Stimulated activated CD4-positive, alpha-beta T cell treated with anti-CD3 and anti-CD28 coated beads, Interleukin-15, amount 100 ng/mL, for 48 hours (primary cell): ENCODE data around the gene UFSP1.
A peak's percentile ranks its signal among the peaks of the same experiment; 100 is the strongest.
"Not testable (repeated sequence)": the region's sequence is repeated elsewhere in the genome, so short reads cannot be mapped to it uniquely, and the experiment has no call there.

Source experiments
- DNase-seq, 2 donors: peaks; one replicate each; pipeline ENCODE4 v3.0.0-alpha.2; 2020; ENCODE audit warnings: low read depth in 2 of 2

The UFSP1 gene

DNA sequence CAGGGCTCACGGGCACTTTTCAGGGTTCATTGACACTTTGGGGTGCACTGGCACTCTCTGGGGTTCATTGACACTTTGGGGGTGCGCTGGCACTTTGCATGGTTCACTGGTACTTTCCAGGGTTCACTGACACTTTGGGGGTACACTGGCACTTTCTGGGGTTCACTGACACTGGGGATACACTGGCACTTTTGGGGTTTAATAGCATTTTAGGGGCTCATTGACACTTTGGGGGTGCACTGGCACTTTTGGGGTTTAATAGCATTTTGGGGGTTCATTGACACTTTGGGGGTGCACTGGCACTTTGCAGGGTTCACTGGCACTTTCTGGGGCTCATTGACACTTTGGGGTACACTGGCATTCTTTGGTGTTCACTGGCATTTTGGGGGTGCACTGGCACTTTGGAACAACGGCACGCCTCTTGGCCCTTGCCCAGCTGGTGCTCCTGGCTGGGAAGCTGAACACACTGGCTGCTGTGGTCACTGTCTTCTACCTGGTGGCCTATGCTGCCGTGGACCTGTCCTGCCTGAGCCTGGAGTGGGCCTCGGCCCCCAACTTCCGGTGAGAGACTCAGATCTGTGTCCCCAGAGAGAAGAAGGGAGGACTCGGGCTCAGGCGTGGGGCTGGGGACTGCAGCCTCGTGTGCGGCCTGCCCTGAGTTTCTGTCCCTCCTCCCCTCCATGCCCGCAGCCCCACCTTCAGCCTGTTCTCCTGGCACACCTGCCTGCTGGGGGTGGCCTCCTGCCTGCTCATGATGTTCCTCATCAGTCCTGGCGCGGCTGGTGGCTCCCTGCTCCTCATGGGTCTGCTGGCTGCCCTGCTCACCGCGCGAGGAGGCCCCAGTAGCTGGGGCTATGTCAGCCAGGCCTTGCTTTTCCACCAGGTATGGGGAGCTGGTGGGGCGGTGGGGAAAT, 28.6 kb downstream of the UFSP1 start:
- DNase-seq: no peak

GRCh38 chr7:100859856-100860255, 29.7 kb downstream of the UFSP1 start:
- DNase-seq: no peak

DNA sequence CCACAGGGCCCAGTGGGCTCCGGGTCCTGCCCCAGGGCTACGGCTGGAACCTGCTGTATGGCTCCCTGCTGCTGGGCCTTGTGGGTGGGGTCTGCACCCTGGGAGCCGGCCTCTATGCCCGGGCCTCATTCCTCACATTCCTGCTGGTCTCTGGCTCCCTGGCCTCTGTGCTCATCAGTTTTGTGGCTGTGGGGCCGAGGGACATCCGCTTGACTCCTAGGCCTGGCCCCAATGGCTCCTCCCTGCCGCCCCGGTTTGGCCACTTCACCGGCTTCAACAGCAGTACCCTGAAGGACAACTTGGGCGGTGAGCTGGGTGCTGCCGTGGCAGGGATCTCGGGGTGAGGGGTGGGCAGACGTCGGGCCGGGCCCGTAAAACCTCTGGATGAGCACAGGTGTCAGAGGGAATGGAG, 32.6 kb downstream of the UFSP1 start:
- no peak for DNase-seq

GRCh38 chr7:100855515-100855914, 34.0 kb downstream of the UFSP1 start:
- DNase-seq: no peak

GRCh38 chr7:100854899-100855298, 34.6 kb downstream of the UFSP1 start:
- DNase-seq: not testable (repeated sequence)

DNA sequence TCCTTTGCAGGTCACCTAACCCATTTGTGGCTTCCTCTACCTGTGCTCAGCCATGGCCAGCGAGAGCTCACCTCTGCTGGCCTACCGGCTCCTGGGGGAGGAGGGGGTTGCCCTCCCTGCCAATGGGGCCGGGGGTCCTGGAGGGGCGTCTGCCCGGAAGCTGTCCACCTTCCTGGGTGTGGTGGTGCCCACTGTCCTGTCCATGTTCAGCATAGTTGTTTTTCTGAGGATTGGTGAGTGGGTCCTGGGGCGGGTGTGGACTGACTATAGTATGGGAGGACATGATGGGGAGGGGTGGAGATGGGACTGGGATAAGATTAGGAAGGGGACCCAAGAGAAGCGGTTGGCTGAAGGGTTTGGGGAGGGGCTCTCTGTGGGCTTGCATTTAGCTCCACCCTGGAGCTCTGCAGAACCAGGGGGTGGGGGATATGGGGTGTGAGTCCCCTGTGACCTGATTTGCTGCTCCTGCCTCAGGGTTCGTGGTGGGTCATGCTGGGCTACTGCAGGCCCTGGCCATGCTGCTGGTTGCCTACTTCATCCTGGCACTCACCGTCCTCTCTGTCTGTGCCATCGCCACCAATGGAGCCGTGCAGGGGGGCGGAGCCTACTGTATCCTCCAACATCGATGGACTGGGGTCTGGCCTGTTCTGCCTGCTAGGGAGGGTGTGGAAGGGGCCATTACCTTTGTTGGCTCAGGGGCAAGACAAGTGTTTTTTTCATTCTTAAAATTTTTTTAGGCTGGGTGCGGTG, 35.2 kb downstream of the UFSP1 start:
- DNase-seq: no peak

DNA sequence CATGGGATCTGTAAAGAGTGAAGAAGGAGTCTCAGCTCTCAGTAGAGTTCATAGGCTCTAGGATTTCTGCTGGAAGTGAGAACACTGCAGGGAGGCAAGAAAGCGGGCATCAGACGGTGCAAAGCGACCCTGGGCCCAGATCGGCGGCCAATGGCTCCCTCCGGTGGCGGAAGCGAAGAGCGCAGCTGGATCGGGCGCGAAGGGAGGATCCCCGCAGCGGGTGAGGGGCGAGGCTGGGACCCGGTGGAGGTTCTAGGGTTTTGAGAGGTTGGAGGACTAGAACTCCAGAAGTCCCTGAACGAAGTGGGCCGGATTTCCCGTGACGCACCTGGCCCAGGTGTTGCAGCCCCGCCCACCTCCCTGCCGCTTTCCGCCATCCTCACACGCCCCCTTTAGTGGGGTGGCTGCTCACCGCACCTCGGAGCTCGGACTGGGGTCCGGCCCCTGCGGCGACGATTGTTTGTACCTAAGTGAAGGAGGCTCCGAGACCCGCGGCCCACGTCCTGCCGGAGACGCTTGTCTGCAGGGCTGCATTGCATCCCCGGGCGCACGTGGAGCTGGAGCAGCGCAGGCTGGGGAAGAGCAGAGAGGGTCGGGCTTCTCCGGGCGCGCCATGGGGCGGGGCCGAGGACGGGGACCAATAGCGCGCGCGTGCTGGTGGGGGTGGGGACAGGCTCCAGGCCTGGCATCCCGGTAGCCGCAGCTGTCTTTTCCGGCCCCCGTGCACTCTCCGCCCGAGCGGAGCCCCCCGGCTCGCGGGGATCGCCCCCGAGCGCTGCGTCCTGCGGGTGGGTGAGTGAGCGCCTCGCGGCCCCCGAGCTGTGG, 37.3 kb downstream of the UFSP1 start, which contains the start of gene SLC12A9:
SLC12A9 (plus strand) TSS at position 666 of the 825 bp plus-strand sequence. CDS start 1,485 bp downstream, outside the sequence.
- peak; percentile 76 to 86 for DNase-seq

GRCh38 chr7:100847360-100847759, 42.2 kb downstream of the UFSP1 start:
- DNase-seq: no peak

DNA sequence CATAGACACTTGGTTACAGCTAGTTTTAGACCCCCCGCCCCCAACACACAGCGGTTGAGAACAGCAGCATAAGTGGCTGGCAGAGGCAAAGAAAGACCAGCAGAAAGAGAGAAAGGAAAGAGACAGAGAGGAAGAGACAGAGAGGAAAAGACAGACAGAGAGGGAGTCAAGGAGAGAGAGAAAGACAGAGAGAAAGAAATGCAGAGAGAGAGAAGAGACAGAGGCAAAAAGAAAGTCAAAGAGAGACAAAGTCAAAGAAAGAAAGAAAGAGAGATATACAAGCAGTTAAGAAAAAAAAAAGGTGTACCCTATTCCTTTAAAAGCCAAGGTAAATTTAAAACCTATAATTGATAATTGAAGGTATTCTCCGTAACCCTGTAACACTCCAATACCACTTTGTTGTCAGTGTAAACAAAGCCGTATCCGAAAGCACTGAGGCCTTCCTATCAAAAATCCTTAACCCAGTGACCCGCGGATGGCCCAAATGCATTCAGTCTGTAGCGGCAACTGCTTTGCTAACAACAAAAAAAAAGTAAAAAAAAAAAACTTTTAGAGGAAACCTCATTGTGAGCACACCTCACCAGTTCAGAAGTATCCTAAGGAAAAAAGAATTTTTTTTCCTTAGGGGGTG, 48.9 kb downstream of the UFSP1 start:
- no peak for DNase-seq

DNA sequence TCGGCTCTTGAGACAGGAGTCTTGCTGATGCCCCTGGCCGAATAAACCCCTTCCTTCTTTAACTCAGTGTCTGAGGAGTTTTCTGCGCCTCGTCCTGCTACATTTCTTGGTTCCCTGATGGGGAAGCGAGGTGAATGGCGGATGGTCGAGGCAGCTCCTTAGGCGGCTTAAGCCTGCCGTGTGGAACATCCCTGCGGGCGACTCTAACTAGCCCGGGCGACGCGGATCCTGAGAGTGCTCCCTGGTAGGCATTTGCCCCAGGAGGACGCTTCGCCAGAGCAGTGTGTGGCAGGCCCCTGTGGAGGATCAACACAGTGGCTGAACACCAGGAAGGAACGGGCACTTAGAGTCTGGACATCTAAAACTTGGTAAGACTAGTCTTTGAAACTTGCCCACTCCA, 50.2 kb downstream of the UFSP1 start:
- no peak for DNase-seq
